Tibial nerve (tissue), 4 donors: ENCODE results near the gene MYL11.

Experiments
- CTCF ChIP-seq, 5 experiments: fragments of 200-600 bp in 3 of 5; fragments of 450-650 bp in 2 of 5; sonication (generic) in 3 of 5; IDR thresholded peaks; one replicate each; pipeline ENCODE4 v1.5.1; 2016 to 2019; ENCODE audit warnings: antibody characterized with exemption in 5 of 5, mild to moderate bottlenecking in 3 of 5, moderate library complexity in 2 of 5
- EP300 ChIP-seq, 2 donors: sonication (generic); formaldehyde crosslinking; IDR thresholded peaks; one replicate each; pipeline ENCODE4 v1.6.1; 2017; ENCODE audit warnings: antibody characterized with exemption in 2 of 2, mild to moderate bottlenecking in 1 of 2
- POLR2A ChIP-seq, 2 donors: fragments of 450-650 bp; IDR thresholded peaks; one replicate each; pipeline ENCODE4 v1.6.1; 2017; ENCODE audit warnings: antibody characterized with exemption in 2 of 2, mild to moderate bottlenecking in 2 of 2, moderate library complexity in 2 of 2

- TF ChIP-seq CTCF (IDR thresholded peaks at IDR 0.05) (no peak), POLR2A (IDR thresholded peaks at IDR 0.05) (no peak), EP300 (IDR thresholded peaks at IDR 0.05) (no peak)
Measured at GRCh38 chr16:30395992-30396585, 21.5 kb downstream of the MYL11 start.
